K562 treated with DMSO at 1 percent for 12 hours (cell line): ENCODE measurements around the gene RNF169. TPM values are rescaled to one million over a fixed set of nuclear protein-coding genes. Genes with fewer than 3 reads are reported as not detected.

ENCODE experiments used
- total RNA-seq: library from RNA; unstranded; fragments of 300-600 nt; gene quantifications from 2 replicates; pipeline ENCODE4 v1.2.3, GENCODE V29; 2022; ENCODE audit not compliant: insufficient read depth

RNF169 gene, protein sequence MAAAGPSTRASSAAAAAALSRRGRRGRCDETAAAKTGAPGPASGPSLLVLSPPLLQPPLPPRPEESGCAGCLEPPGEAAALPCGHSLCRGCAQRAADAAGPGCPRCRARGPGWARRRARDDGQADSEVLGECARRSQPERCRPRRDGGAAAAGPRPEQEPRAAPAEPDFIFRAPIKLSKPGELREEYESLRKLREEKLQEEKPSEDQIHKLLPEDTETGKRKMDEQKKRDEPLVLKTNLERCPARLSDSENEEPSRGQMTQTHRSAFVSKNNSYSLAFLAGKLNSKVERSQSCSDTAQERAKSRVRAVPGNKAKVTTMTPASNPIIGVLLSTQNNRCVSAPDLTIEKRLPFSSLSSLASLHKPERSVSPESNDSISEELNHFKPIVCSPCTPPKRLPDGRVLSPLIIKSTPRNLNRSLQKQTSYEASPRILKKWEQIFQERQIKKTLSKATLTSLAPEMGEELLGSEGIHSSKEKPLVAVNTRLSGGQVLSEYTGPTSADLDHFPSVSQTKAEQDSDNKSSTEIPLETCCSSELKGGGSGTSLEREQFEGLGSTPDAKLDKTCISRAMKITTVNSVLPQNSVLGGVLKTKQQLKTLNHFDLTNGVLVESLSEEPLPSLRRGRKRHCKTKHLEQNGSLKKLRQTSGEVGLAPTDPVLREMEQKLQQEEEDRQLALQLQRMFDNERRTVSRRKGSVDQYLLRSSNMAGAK
- 1.1 and 7.4 TPM in 2 replicates for total RNA-seq

DNA sequence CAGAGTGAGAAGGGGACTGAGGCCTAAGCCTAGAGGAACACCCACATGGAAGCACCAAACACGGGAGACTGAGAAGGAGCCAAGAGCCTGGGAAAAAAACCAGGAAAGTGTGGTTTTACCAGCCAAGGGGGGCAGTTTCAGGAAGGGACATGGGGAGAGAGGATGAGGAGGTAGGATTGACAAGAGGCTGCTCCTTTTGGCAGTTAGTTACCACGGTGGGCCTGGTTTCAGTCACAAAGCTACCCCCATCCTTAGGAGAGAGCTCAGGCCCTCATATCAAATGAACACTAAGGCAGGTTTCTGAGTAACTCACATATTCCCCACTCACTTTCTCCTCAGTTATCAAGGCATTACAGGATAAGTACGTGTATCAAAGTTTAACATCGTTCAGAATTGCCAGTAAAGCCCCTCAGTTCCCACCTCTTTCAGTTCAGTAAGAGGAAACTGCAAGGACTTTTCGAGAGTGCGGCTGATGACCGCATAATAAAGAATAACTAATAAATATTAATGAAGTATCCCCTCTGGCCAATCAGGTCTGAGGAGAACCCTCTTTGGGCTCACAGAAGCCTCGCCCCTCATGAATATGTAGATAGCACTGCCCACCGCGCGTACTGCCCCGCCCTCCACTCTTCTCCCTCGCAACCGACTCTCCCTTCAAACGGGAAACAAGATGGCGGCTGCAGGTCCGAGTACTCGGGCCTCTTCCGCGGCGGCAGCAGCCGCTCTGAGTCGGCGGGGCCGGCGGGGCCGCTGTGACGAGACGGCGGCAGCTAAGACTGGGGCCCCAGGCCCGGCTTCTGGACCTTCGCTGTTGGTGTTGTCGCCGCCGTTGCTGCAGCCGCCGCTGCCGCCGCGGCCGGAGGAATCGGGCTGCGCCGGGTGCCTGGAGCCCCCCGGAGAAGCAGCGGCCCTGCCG is at the start of gene RNF169:
Gene RNF169 (plus strand): TSS at position 639 of the 916 bp plus-strand sequence. CDS start 32 bp downstream, at position 671.

GRCh38 chr11:74731301-74732094 is 17.2 kb upstream of the RNF169 start, which contains the start of gene CHRDL2:
TSS of gene CHRDL2 (minus strand) at chr11:74731426. CDS start at chr11:74730888, 538 bp downstream.

Other genes starting within 250 kb of the RNF169 start
- gene POLD3, start 156.3 kb upstream of the RNF169 start, total RNA-seq, result 7.3 and 18.5 TPM in 2 replicates
- not detected in 2 replicates for gene CHRDL2, start 17.4 kb upstream of the RNF169 start, total RNA-seq
- gene XRRA1, start 200.2 kb downstream of the RNF169 start, total RNA-seq, result 13.6 and 27.2 TPM in 2 replicates
- gene SPCS2, start 200.4 kb downstream of the RNF169 start, total RNA-seq, result 43.3 and 60.9 TPM in 2 replicates
- gene NEU3, start 240.1 kb downstream of the RNF169 start, total RNA-seq, result 4.7 and 13.5 TPM in 2 replicates